ENCODE results near the gene RCBTB2. TPM values are rescaled to one million over a fixed set of nuclear protein-coding genes. Genes with fewer than 3 reads are reported as not detected.

The RCBTB2 gene
- total and polyA plus RNA-seq, 9 of the 15 experiments (the other 6 are each of a cell fraction or from before 2014, with no cell fraction given): 0.91 to 3.3 (median 1.5) TPM

DNA sequence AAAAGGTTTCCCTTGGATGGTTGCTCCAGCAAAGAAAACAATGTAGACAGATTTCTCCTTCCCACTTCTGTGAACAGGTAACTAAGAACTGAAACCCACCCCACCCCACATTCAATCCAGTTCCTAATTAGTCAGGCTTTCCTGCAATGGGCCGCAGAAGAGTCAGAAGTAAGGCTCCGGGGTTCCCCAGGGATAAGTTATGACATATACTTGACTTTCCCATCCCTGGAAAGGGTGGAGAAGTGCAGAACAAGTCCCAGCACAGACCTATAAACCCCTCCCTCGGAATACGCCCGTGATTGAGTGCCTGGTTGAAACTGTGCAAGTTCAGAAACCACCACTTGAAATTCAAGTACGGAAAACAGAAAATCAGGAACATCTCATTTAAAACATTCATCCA, 24.9 kb downstream of the RCBTB2 start (continued):
- TF ChIP-seq, protein P1, sequence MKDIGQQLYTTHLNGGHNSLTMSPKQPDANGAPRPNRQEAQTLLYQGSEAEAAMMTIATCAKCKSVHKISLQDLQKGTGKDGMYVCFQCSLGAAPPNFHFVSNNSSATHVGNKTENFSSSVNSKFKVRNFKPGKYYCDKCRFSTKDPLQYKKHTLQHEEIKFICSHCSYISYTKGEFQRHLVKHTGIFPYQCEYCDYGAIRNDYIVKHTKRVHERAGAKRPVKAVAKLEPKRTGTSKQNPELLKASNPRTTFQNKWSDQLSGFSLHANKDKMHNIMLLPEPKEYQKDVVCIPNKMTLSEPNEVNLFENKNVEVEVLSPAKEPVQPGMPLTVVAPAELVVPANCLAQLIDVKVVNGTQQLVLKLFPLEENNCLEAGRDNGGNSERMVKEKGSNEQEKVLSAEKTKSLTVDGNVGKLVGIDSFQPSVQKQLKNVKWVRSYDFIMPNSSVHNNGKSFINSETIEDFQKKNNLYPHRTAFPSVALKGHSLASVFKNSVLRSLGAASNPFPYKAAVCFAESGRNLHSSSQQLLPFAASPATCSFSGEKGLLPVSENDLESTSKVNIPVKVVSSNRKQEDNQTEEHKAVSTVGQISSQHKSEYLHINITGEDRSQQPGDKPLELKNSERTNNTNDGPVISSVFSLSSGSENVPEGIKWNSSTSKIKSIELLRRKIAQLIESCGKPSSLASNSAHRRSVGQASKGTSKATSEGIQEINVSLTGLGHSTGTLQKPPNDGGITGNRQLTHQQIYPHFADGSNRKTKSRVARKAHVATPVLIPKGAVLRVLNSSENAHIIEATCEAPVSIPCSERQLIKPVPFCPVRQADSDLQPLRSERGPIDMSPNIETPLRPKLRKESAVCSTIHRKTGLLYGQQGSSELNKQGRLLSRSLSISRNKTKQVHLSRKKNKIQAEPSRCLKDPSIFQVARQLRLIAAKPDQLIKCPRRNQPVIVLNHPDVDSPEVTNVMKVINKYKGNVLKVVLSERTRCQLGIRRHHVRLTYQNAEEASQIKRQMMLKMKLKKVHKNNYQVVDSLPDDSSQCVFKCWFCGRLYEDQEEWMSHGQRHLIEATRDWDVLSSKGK (CRISPR knock-in tag; IDR thresholded peaks at IDR 0.05): no peak
- TF ChIP-seq, protein P2, sequence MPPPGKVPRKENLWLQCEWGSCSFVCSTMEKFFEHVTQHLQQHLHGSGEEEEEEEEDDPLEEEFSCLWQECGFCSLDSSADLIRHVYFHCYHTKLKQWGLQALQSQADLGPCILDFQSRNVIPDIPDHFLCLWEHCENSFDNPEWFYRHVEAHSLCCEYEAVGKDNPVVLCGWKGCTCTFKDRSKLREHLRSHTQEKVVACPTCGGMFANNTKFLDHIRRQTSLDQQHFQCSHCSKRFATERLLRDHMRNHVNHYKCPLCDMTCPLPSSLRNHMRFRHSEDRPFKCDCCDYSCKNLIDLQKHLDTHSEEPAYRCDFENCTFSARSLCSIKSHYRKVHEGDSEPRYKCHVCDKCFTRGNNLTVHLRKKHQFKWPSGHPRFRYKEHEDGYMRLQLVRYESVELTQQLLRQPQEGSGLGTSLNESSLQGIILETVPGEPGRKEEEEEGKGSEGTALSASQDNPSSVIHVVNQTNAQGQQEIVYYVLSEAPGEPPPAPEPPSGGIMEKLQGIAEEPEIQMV (tag; conservative IDR thresholded peaks at IDR 0.05; ENCODE audit: low read depth): no peak
- no peak for TF ChIP-seq SREBF2 (CRISPR knock-in tag; IDR thresholded peaks at IDR 0.05)
- TF ChIP-seq PYGO2 (tag; IDR thresholded peaks at IDR 0.05): no peak
- TF ChIP-seq, protein P3, sequence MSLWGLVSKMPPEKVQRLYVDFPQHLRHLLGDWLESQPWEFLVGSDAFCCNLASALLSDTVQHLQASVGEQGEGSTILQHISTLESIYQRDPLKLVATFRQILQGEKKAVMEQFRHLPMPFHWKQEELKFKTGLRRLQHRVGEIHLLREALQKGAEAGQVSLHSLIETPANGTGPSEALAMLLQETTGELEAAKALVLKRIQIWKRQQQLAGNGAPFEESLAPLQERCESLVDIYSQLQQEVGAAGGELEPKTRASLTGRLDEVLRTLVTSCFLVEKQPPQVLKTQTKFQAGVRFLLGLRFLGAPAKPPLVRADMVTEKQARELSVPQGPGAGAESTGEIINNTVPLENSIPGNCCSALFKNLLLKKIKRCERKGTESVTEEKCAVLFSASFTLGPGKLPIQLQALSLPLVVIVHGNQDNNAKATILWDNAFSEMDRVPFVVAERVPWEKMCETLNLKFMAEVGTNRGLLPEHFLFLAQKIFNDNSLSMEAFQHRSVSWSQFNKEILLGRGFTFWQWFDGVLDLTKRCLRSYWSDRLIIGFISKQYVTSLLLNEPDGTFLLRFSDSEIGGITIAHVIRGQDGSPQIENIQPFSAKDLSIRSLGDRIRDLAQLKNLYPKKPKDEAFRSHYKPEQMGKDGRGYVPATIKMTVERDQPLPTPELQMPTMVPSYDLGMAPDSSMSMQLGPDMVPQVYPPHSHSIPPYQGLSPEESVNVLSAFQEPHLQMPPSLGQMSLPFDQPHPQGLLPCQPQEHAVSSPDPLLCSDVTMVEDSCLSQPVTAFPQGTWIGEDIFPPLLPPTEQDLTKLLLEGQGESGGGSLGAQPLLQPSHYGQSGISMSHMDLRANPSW (CRISPR knock-in tag; IDR thresholded peaks at IDR 0.05): no peak
